Psoas muscle (tissue), 8 donors: Measurements from ENCODE around the gene MVK. TPM values are rescaled to one million over a fixed set of nuclear protein-coding genes. Genes with fewer than 3 reads are reported as not detected.
A peak's percentile ranks its signal among the peaks of the same experiment; 100 is the strongest.

Source experiments
- ATAC-seq, 4 donors: fragments of 200-7000 bp; cut with Tn5 transposase; one replicate each; pipeline ENCODE4 v1.9.1; 2020; ENCODE audit warnings: moderate library complexity in 3 of 4, mild to moderate bottlenecking in 2 of 4
- DNase-seq, 2 donors: peaks; one replicate each; pipeline ENCODE4 v3.0.0-alpha.2; 2020
- H3K27ac ChIP-seq: fragments of 200-600 bp; one replicate; pipeline ENCODE4 v1.8.0; 2022
- H3K27me3 ChIP-seq, 3 donors: fragments of 200-600 bp in 1 of 3; one replicate each; pipeline versions ENCODE4 v1.6.1 to v1.8.0; 2013 to 2022; ENCODE audit warnings: low read length in 2 of 3, mild to moderate bottlenecking in 2 of 3, moderate library complexity in 1 of 3; ENCODE audit not compliant: insufficient read depth in 3 of 3
- H3K36me3 ChIP-seq, 2 donors: fragments of 200-600 bp in 1 of 2; one replicate each; pipeline versions ENCODE4 v1.6.1 to v1.8.0; 2013 to 2022; ENCODE audit warnings: low read depth in 1 of 2, mild to moderate bottlenecking in 1 of 2, moderate library complexity in 1 of 2; ENCODE audit not compliant: insufficient read depth in 1 of 2
- H3K4me1 ChIP-seq: fragments of 200-600 bp; one replicate; pipeline ENCODE4 v1.8.0; 2022
- H3K4me3 ChIP-seq: fragments of 200-600 bp; one replicate; pipeline ENCODE4 v1.8.0; 2022; ENCODE audit warnings: mild to moderate bottlenecking
- H3K9me3 ChIP-seq: fragments of 200-600 bp; one replicate; pipeline ENCODE4 v1.8.0; 2022
- WGBS, 3 donors: extraction: QIAGEN DNeasy Blood & Tissue Kit; methylation state at CpG; one replicate each; pipeline versions ENCODE4 v1.1.6 to v1.1.7; 2013; 5-methylcytosine and 5-hydroxymethylcytosine counted together
- intact Hi-C, 2 donors: fragments of 100-400 bp; cut with DNase I; formaldehyde crosslinking; loops; one replicate each; pipeline versions ENCODE4 v1.11.0 to v1.14.2; 2022
- polyA plus RNA-seq, 3 donors: library from polyadenylated mRNA; stranded (reverse); fragments of 200-250 nt; gene quantifications; one replicate each; pipeline ENCODE4 v1.2.3, GENCODE V29; 2013
- total RNA-seq, 4 donors: library from RNA; stranded (reverse); fragmentation: NEBNext Ultra II Directional in 2 of 4; extraction: Animal tissue kit (Norgen Biotek cat#: 25700) in 2 of 4; gene quantifications; one replicate each; pipeline versions ENCODE4 v1.2.1 to v1.2.4, GENCODE V29; 2021 to 2023
- TF ChIP-seq, protein P1 (sequence below): fragments of 200-600 bp; IDR thresholded peaks from one replicate; pipeline ENCODE4 v1.8.0; 2022; ENCODE audit warnings: antibody characterized with exemption
- donor health status: healthy with polysubstance abuse.
- donor health status: DM: no; HTN: no; CAD: no; lungs with moderate emphysema.
- donor health status: Bipolar disorder and iron deficiency.
- donor health status: healthy.
- donor health status: DM: yes; HTN: yes; CAD: no.
- donor health status: DM: no; HTN: no; CAD: no.
- donor health status: DM: no; HTN: no; CAD: no.
- donor health status: DM: yes; HTN: yes; CAD: no.

MVK gene
- total and polyA plus RNA-seq, 7 donors = 6.4 to 11.4 (median 9.7) TPM

DNA sequence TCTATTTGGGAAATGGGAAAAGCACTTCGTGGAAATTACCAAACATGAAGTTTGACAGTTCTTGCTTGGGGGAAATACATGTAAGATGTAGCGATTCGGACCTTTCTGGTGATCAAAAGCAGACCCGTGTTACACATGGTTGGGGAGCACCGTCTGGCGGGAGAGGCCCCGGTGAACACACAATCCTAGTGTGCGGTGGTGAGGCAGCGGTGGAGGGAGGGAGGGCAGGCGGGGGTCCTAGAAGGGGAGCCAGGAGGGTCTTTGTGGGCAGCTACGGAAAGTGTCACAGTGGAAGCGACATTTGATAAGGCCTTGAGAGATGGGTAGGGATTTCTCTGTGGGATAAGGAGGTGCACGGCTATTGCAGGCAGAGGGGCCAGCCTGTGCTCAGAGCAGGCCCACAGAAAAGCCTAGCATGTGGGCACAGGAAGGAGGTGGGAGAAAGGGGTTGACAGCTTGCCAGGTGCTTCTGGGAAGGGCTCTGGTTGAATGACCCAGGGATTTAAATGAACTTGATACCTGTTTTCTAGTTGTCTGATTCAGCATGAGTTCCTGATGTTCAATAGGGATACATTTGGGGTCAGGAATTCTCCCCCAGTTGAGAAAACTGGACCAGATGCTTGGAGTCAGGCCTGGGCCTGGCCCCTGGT, 7.2 kb downstream of the MVK start:
- ATAC-seq (no peak), DNase-seq (no peak)
- intact Hi-C loops = no loop called here
- no peaks in the 10 kb centered on the region for H3K4me1 ChIP-seq
- H3K27ac ChIP-seq = no peak overlapping the region
- TF ChIP-seq, protein P1, sequence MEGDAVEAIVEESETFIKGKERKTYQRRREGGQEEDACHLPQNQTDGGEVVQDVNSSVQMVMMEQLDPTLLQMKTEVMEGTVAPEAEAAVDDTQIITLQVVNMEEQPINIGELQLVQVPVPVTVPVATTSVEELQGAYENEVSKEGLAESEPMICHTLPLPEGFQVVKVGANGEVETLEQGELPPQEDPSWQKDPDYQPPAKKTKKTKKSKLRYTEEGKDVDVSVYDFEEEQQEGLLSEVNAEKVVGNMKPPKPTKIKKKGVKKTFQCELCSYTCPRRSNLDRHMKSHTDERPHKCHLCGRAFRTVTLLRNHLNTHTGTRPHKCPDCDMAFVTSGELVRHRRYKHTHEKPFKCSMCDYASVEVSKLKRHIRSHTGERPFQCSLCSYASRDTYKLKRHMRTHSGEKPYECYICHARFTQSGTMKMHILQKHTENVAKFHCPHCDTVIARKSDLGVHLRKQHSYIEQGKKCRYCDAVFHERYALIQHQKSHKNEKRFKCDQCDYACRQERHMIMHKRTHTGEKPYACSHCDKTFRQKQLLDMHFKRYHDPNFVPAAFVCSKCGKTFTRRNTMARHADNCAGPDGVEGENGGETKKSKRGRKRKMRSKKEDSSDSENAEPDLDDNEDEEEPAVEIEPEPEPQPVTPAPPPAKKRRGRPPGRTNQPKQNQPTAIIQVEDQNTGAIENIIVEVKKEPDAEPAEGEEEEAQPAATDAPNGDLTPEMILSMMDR = no peak
- no peaks in the 10 kb centered on the region for H3K27me3 ChIP-seq
- no peaks in the 10 kb centered on the region for H3K9me3 ChIP-seq
- 88 to 95% (median 90%) methylated on average over 13 of the region's 13 CpGs for WGBS, 3 donors
- H3K4me3 ChIP-seq = no peak overlapping the region
- H3K36me3 ChIP-seq = peaks cover 6 to 84% of the 10 kb centered on the region in 2 donors

DNA sequence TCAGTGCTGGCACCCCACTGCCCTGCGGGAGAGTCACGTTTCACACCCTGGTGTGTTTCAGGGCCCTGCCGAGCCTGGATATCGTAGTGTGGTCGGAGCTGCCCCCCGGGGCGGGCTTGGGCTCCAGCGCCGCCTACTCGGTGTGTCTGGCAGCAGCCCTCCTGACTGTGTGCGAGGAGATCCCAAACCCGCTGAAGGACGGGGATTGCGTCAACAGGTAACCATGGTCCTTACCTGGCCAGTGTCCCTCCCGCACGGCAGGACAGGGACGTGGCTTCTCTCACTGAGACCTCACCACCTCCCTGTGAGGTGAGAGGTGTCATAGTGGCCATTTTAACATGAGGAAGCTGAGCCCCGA, 7.7 kb downstream of the MVK start:
- Histone ChIP-seq H3K9me3 (no peaks in the 10 kb centered on the region), H3K27ac (no peak overlapping the region), H3K4me1 (no peaks in the 10 kb centered on the region), H3K27me3 (no peaks in the 10 kb centered on the region), H3K4me3 (no peak overlapping the region), H3K36me3 (peaks cover 6 to 84% of the 10 kb centered on the region in 2 donors)
- TF ChIP-seq, protein P1 = no peak
- 86 to 90% (median 89%) methylated on average over 18 of the region's 18 CpGs for WGBS, 3 donors
- DNase-seq (peak in 1 of 2 donors; percentile 26), ATAC-seq (no peak)
- intact Hi-C loops = no loop called here

DNA sequence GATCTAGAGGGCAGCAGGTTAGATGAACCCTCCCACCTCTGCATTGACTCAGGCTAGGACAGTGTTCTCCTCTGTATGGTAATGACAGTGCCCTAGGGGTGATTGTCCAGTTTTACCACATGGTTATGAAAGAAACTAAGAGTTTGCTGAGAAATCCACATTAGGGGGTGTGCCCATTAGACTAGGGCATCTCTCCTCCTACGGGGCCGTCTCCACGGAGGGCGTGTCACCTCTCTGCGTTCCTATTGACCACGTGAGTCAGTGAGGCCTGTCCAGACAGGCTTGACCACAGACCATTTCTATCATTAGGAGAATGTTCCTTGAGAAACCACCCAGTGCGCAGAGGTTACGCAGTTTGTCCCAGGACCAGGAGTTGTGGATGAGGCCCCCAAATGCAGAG, 8.3 kb downstream of the MVK start:
- intact Hi-C loops = no loop called here
- TF ChIP-seq, protein P1 = no peak
- no peaks in the 10 kb centered on the region for H3K27me3 ChIP-seq
- no peaks in the 10 kb centered on the region for H3K9me3 ChIP-seq
- H3K4me1 ChIP-seq = no peaks in the 10 kb centered on the region
- 89 to 92% (median 91%) methylated on average over 8 of the region's 8 CpGs for WGBS, 3 donors
- ATAC-seq (peak in 2 of 4 donors; percentile 52 to 54), DNase-seq (peak in 1 of 2 donors; percentile 26)
- H3K27ac ChIP-seq = no peak overlapping the region
- H3K4me3 ChIP-seq = no peak overlapping the region
- peaks cover 6 to 84% of the 10 kb centered on the region in 2 donors for H3K36me3 ChIP-seq

DNA sequence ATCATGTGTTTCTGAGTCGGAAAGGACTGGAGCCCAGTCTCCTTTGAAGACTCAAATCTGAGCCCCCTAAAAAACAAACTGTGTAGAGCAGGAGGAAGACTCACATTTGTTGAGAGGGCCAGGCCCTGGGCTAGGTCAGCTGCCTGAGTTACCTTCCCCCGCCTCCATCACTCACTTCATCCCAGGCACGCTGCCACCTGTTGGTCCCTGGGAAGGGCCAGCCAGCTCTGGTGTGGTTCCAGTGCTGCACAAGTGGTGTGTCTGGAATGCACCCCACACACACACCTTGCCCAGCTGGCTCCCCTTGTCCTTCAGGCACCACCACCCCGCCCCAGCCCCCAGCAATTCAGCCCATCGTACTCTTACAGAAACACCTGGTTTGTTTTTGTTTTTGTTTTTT, 9.0 kb downstream of the MVK start:
- ATAC-seq = peak; percentile 30 to 84 (median 57)
- DNase-seq = peak in 1 of 2 donors; percentile 44
- H3K27ac ChIP-seq = no peak overlapping the region

More for the DNA sequence above, 9.0 kb downstream of the MVK start:
- TF ChIP-seq, protein P1 = no peak
- intact Hi-C loops = no loop called here
- Histone ChIP-seq H3K36me3 (peaks cover 6 to 84% of the 10 kb centered on the region in 2 donors), H3K27me3 (no peaks in the 10 kb centered on the region), H3K4me1 (no peaks in the 10 kb centered on the region), H3K4me3 (no peak overlapping the region), H3K9me3 (no peaks in the 10 kb centered on the region)
- WGBS, 3 donors = 64 to 73% (median 66%) methylated on average over 5 of the region's 5 CpGs
